GM23338 (cell line): Measurements from ENCODE around the gene KIAA0232. TPM values are rescaled to one million over a fixed set of nuclear protein-coding genes. Genes with fewer than 3 reads are reported as not detected.

Experiments
- ATAC-seq: fragments of 200-7000 bp; cut with Tn5 transposase; 3 replicates; pipeline ENCODE4 v1.9.1; 2020
- DNase-seq: peaks from one replicate; pipeline ENCODE4 v3.0.0-alpha.2; 2015; ENCODE audit warnings: low spot score
- H2AFZ ChIP-seq: fragments of 200-600 bp; sonication (generic); 2 replicates; pipeline ENCODE4 v1.8.0; 2016; ENCODE audit warnings: antibody characterized with exemption, mild to moderate bottlenecking, moderate library complexity
- H3F3A ChIP-seq: fragments of 200-600 bp; sonication (generic); replicated peaks from 2 replicates; pipeline ENCODE4 v1.8.0; 2017; ENCODE audit warnings: antibody characterized with exemption, mixed run types, low read depth
- H3K27ac ChIP-seq: fragments of 200-600 bp; sonication (generic); 2 replicates; pipeline ENCODE4 v1.6.1; 2016; ENCODE audit warnings: low read depth
- H3K27me3 ChIP-seq: fragments of 200-600 bp; sonication (generic); 2 replicates; pipeline ENCODE4 v1.8.0; 2016; ENCODE audit warnings: mild to moderate bottlenecking, mixed run types, moderate library complexity; ENCODE audit not compliant: insufficient read depth
- H3K36me3 ChIP-seq: fragments of 200-600 bp; sonication (generic); 2 replicates; pipeline ENCODE4 v1.8.0; 2016; ENCODE audit warnings: mild to moderate bottlenecking; ENCODE audit not compliant: insufficient read depth
- H3K4me1 ChIP-seq: fragments of 200-600 bp; sonication (generic); 2 replicates; pipeline ENCODE4 v1.8.0; 2016; ENCODE audit warnings: mild to moderate bottlenecking, moderate library complexity; ENCODE audit not compliant: insufficient read depth
- H3K4me2 ChIP-seq: fragments of 200-600 bp; sonication (generic); 2 replicates; pipeline ENCODE4 v1.7.1; 2017; ENCODE audit warnings: mixed run types
- H3K4me3 ChIP-seq: fragments of 200-600 bp; sonication (generic); 2 replicates; pipeline ENCODE4 v1.6.1; 2016; ENCODE audit warnings: mixed run types
- H3K79me2 ChIP-seq: fragments of 200-600 bp; sonication (generic); replicated peaks from 2 replicates; pipeline ENCODE4 v1.8.0; 2017; ENCODE audit warnings: mild to moderate bottlenecking; ENCODE audit not compliant: insufficient read depth
- H3K9me2 ChIP-seq: fragments of 200-600 bp; sonication (generic); 2 replicates; pipeline ENCODE4 v1.8.0; 2017; ENCODE audit not compliant: insufficient read depth
- H4K20me1 ChIP-seq: fragments of 200-600 bp; sonication (generic); replicated peaks from 2 replicates; pipeline ENCODE4 v1.8.0; 2017; ENCODE audit warnings: mild to moderate bottlenecking; ENCODE audit not compliant: insufficient read depth
- H3K27ac Mint-ChIP-seq: 2 replicates; pipeline ENCODE4 v1.8.0; 2020; ENCODE audit warnings: inconsistent platforms, mild to moderate bottlenecking, moderate library complexity, mixed read lengths
- H3K27me3 Mint-ChIP-seq: 3 replicates; pipeline ENCODE4 v1.8.0; 2022; ENCODE audit warnings: low read depth, mild to moderate bottlenecking, moderate library complexity, mixed read lengths, inconsistent platforms; ENCODE audit not compliant: insufficient read depth, poor library complexity
- H3K36me3 Mint-ChIP-seq: 3 replicates; pipeline ENCODE4 v1.8.0; 2021; ENCODE audit warnings: low read depth, mild to moderate bottlenecking, inconsistent platforms, moderate library complexity, mixed read lengths
- H3K4me1 Mint-ChIP-seq: 3 replicates; pipeline ENCODE4 v1.8.0; 2020; ENCODE audit warnings: mild to moderate bottlenecking, inconsistent platforms, mixed read lengths
- H3K4me3 Mint-ChIP-seq: 3 replicates; pipeline ENCODE4 v1.8.0; 2021; ENCODE audit warnings: moderate library complexity, mild to moderate bottlenecking, inconsistent platforms, mixed read lengths
- H3K9me3 Mint-ChIP-seq: 3 replicates; pipeline ENCODE4 v1.8.0; 2020; ENCODE audit warnings: moderate library complexity, mild to moderate bottlenecking, inconsistent platforms, mixed read lengths
- CREB1 ChIP-seq: fragments of 250-450 bp; sonication (Bioruptor Pico); IDR thresholded peaks from 2 replicates; pipeline ENCODE4 v1.5.0; 2020; ENCODE audit warnings: low read depth, mild to moderate bottlenecking, moderate library complexity
- CTCF ChIP-seq, 2 experiments: fragments of 200-600 bp in 1 of 2; sonication (generic) in 1 of 2; conservative IDR thresholded peaks; 2 replicates each; pipeline versions ENCODE4 v1.5.1 to v1.6.1; 2016 to 2017; ENCODE audit warnings: antibody characterized with exemption in 2 of 2, low read depth in 2 of 2, mild to moderate bottlenecking in 2 of 2, moderate library complexity in 1 of 2
- ETS1 ChIP-seq: IDR thresholded peaks from 2 replicates; pipeline ENCODE4 v1.6.1; 2016; ENCODE audit warnings: antibody characterized with exemption
- EZH2 ChIP-seq: fragments of 200-600 bp; sonication (generic); IDR thresholded peaks from one replicate; pipeline ENCODE4 v1.8.0; 2017; ENCODE audit warnings: antibody characterized with exemption, mild to moderate bottlenecking, low read depth; ENCODE audit not compliant: unreplicated experiment
- EZH2phosphoT487 ChIP-seq: fragments of 200-600 bp; sonication (generic); IDR thresholded peaks from one replicate; pipeline ENCODE4 v1.8.1; 2018; ENCODE audit warnings: antibody characterized with exemption; ENCODE audit not compliant: unreplicated experiment
- JUNB ChIP-seq: IDR thresholded peaks from one replicate; pipeline ENCODE4 v1.6.1; 2016; ENCODE audit warnings: antibody characterized with exemption; ENCODE audit not compliant: unreplicated experiment
- NANOG ChIP-seq: IDR thresholded peaks from 2 replicates; pipeline ENCODE4 v1.6.1; 2016; ENCODE audit warnings: antibody characterized with exemption, borderline replicate concordance
- POLR2AphosphoS5 ChIP-seq: IDR thresholded peaks from 2 replicates; pipeline ENCODE4 v1.6.1; 2016; ENCODE audit warnings: antibody characterized with exemption, low read depth
- REST ChIP-seq: IDR thresholded peaks from one replicate; pipeline ENCODE4 v1.6.1; 2018; ENCODE audit warnings: antibody characterized with exemption; ENCODE audit not compliant: unreplicated experiment
- STAT1 ChIP-seq: IDR thresholded peaks from one replicate; pipeline ENCODE4 v1.6.1; 2016; ENCODE audit warnings: antibody characterized with exemption; ENCODE audit not compliant: unreplicated experiment
- ZNF114 ChIP-seq: fragments of 250-450 bp; sonication (Bioruptor Pico); IDR thresholded peaks from 2 replicates; pipeline ENCODE4 v1.5.0; 2020; ENCODE audit warnings: mild to moderate bottlenecking, moderate library complexity
- ZNF331 ChIP-seq: fragments of 250-450 bp; sonication (Bioruptor Pico); IDR thresholded peaks from 2 replicates; pipeline ENCODE4 v1.5.0; 2020; ENCODE audit warnings: low read depth, mild to moderate bottlenecking, moderate library complexity
- ZNF462 ChIP-seq: fragments of 250-450 bp; sonication (Bioruptor Pico); IDR thresholded peaks from 2 replicates; pipeline ENCODE4 v1.5.0; 2020; ENCODE audit warnings: mild to moderate bottlenecking, moderate library complexity
- polyA plus RNA-seq: library from polyadenylated mRNA; unstranded; fragments of >200 nt; fragmentation: Nextera tagmentation; extraction: Ambion mirVana; gene quantifications from 2 replicates; pipeline ENCODE4 v1.2.1, GENCODE V29; 2016
- total RNA-seq: library from RNA; depleted of rRNA; stranded (reverse); fragments of >200 nt; shearing (Covaris generic); gene quantifications from 2 replicates; pipeline ENCODE4 v1.2.3, GENCODE V29; 2014

The KIAA0232 gene
- total and polyA plus RNA-seq, 2 experiments from 2014 or later = 14.3 to 34.9 TPM

GRCh38 chr4:6854098-6854744, 71.7 kb downstream of the KIAA0232 start:
- H2AFZ ChIP-seq = no peak overlapping the region
- H3K27ac Mint-ChIP-seq = no peak overlapping the region

More at GRCh38 chr4:6854098-6854744, 71.7 kb downstream of the KIAA0232 start:
- Histone ChIP-seq H3K9me2 (no peaks in the 10 kb centered on the region), H3K4me2 (no peak overlapping the region), H3K79me2 (peaks cover 18% of the 10 kb centered on the region), H3K36me3 (no peaks in the 10 kb centered on the region), H3K4me1 (peaks cover 14% of the 10 kb centered on the region), H4K20me1 (peaks cover 5% of the 10 kb centered on the region), H3K4me3 (no peak overlapping the region), H3K27ac (peak overlapping the region; percentile 56; the same call in 1 of the 2 replicates), H3K27me3 (no peaks in the 10 kb centered on the region), H3F3A (no peaks in the 10 kb centered on the region)
- no peak for ATAC-seq
- Mint-ChIP-seq H3K9me3 (peaks cover 12% of the 10 kb centered on the region; the same call in 1 of the 3 replicates), H3K27me3 (peaks cover 4% of the 10 kb centered on the region), H3K4me1 (peaks cover 21% of the 10 kb centered on the region), H3K4me3 (no peak overlapping the region), H3K36me3 (peaks cover 45% of the 10 kb centered on the region)
- DNase-seq = no peak
- TF ChIP-seq EZH2phosphoT487 = no peak
- no peak for TF ChIP-seq ZNF462 (CRISPR knock-in tag)
- TF ChIP-seq JUNB = no peak
- TF ChIP-seq CREB1 (CRISPR knock-in tag) = no peak
- TF ChIP-seq NANOG = no peak
- no peak for TF ChIP-seq EZH2
- no peak for TF ChIP-seq REST
- TF ChIP-seq CTCF (conservative IDR thresholded peaks at IDR 0.05; ENCODE audit: low read depth in 2 of 2) = no peak
- TF ChIP-seq POLR2AphosphoS5 = no peak
- TF ChIP-seq ZNF331 = no peak
- no peak for TF ChIP-seq ZNF114
- no peak for TF ChIP-seq ETS1
- no peak for TF ChIP-seq STAT1
